ENCODE measurements around the gene C11orf97. TPM values are rescaled to one million over a fixed set of nuclear protein-coding genes. Genes with fewer than 3 reads are reported as not detected.
"Not testable (repeated sequence)": the region's sequence is repeated elsewhere in the genome, so short reads cannot be mapped to it uniquely, and the experiment has no call there.

The C11orf97 gene
- total RNA-seq = not detected

GRCh38 chr11:94511932-94512781 is at the start of gene C11orf97:
C11orf97 (plus strand) TSS chr11:94512461; CDS start chr11:94512529, 68 bp downstream.
- peak; percentile 79 for DNase-seq

- DNase-seq = no peak
Observed at GRCh38 chr11:94469416-94469815, 42.8 kb upstream of the C11orf97 start.

GRCh38 chr11:94472916-94473799 is 39.1 kb upstream of the C11orf97 start:
- no peak for DNase-seq

GRCh38 chr11:94477624-94478023 is 34.6 kb upstream of the C11orf97 start:
- no peak for DNase-seq

- DNase-seq = no peak
Observed at GRCh38 chr11:94481342-94481741, 30.9 kb upstream of the C11orf97 start.

GRCh38 chr11:94486068-94486467 is 26.2 kb upstream of the C11orf97 start:
- no peak for DNase-seq

GRCh38 chr11:94493281-94494125 is 18.8 kb upstream of the C11orf97 start, which contains the start of the genes ANKRD49 and MRE11:
ANKRD49 (plus strand) TSS chr11:94493984; CDS start chr11:94496694, 2,710 bp downstream.
MRE11 (minus strand) TSS chr11:94493844; CDS start chr11:94492801, 1,043 bp downstream.
- DNase-seq = peak; percentile 98

GRCh38 chr11:94494126-94494680 is 18.1 kb upstream of the C11orf97 start:
- DNase-seq = no peak

- DNase-seq = no peak
Observed at GRCh38 chr11:94500181-94500580, 12.1 kb upstream of the C11orf97 start.

GRCh38 chr11:94501522-94501921 is 10.7 kb upstream of the C11orf97 start:
- no peak for DNase-seq

- DNase-seq = no peak
Observed at GRCh38 chr11:94504689-94505293, 7.5 kb upstream of the C11orf97 start.

- DNase-seq = not testable (repeated sequence)
Observed at GRCh38 chr11:94506513-94506912, 5.7 kb upstream of the C11orf97 start.

GRCh38 chr11:94507485-94507884 is 4.8 kb upstream of the C11orf97 start:
- DNase-seq = no peak

- DNase-seq = no peak
Observed at GRCh38 chr11:94513091-94513490, 830 bp downstream of the C11orf97 start.

- no peak for DNase-seq
Observed at GRCh38 chr11:94515398-94515797, 3.1 kb downstream of the C11orf97 start.

- DNase-seq = no peak
Observed at GRCh38 chr11:94516725-94517124, 4.5 kb downstream of the C11orf97 start.

GRCh38 chr11:94518300-94518699 is 6.0 kb downstream of the C11orf97 start:
- DNase-seq = no peak

- no peak for DNase-seq
Observed at GRCh38 chr11:94519478-94520084, 7.3 kb downstream of the C11orf97 start.

GRCh38 chr11:94521684-94522083 is 9.4 kb downstream of the C11orf97 start:
- DNase-seq = no peak

- no peak for DNase-seq
Observed at GRCh38 chr11:94524341-94524740, 12.1 kb downstream of the C11orf97 start.
